ENCODE results near the gene LHFPL6.

GRCh38 chr13:39571502-39572092, 31.4 kb downstream of the LHFPL6 start:
- no peak for TF ChIP-seq CTCF (IDR thresholded peaks at IDR 0.05)
- no peak for TF ChIP-seq POLR2A (IDR thresholded peaks at IDR 0.05)

All from Peyer's patch (tissue), 4 donors.